ENCODE data around the gene TAGLN.

TAGLN gene

DNA sequence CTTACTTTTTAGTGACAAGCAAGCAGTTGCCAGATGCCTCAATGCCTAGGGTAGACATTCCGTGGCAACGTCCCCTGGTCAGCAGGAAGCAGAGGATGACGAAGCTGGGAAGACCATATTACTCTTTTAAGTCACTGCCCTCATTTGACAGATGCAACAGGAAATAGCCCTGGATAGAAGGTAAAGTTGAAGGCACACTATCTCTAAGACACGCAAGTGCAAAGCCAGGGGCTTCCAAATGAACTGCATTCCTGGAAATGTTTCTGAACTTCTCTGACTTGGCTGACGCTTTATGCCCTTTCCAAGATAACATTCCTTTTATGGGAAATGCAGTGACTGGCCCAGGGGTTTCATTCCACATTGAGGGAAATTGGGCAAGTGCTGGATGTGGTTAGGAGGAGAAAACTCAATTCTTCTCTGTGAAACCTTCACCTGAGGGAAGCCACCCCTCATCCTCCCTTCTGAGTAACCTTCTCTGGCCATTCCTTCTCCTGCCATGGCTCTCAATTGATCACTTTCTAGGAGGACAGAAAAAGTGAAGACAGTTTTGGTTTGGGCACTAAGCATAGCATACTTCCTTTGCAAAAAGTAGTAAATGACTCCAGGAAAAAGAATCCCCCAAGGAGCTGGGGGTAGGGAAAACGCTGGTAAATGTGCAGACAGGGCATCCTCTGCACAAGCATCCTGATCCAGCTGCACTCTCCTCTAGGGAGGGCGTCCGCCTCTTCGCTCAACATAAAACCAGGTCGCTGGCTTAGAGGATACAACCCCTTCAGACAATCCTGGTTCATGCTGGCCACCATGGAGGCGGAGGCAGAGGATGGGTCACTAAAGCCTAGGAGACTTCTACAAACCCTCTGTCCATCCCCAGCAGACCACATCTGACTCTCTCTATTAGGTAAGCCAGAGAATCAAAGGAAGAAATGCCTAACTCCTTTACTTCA lies 18.2 kb downstream of the TAGLN start:
- no peak for DNase-seq

DNA sequence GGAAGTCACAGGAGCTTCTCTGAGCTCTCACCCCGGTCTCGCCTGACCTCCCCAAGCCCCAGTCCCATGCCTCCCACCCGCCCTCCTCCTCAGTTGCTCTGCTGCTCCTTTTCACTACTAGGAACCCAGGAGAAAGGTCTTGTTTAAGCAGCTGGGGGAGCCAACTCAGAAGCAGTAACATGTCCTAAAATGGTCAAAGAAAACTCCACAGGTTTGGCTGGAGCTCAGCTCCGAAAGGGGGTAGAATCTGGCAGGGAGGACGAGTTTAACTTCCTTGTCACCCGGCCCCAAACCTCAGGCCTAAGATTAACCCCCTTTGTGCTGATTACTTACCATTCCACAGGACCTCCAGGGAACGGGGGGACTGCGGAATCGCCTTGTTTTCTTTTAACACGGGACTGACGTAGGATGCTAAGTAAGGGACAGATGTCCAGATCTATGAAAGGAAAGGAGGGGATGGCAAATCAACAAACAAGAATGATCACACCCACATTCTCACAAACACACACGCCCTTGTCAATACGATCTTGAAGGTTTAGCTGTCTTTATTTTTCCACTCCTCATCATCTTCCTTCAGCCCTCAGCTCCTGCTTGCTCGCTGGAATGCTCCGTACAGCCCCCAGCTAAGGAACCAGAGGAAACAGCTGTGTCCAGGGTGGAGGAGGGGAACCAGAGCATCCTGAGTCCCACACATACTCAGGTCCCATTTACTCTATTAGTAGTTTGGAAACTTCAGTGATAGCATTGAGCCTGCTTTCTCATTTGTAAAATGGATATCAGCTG lies 19.2 kb downstream of the TAGLN start:
- no peak for DNase-seq

GRCh38 chr11:117219001-117219400 lies 19.8 kb downstream of the TAGLN start:
- DNase-seq = no peak

DNA sequence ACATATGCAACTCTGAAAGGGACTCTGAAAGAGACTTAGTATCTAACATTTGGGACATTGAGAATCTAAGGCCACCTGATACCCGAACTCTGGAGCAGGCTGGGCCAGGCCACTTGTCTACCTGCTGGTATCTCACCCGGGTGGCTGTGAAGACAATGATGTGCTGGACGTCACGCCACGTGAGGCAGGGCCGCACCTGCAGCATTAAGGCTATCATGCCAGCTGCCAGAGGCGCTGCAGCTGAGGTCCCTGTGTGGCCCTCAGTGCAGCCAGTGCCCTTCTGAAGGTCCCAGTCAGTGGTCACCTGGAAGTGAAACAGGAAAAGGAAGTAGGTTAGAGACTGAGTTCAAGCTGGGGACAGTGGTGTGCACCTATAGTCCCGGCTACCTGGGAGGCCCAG lies 20.3 kb downstream of the TAGLN start:
- DNase-seq = no peak

DNA sequence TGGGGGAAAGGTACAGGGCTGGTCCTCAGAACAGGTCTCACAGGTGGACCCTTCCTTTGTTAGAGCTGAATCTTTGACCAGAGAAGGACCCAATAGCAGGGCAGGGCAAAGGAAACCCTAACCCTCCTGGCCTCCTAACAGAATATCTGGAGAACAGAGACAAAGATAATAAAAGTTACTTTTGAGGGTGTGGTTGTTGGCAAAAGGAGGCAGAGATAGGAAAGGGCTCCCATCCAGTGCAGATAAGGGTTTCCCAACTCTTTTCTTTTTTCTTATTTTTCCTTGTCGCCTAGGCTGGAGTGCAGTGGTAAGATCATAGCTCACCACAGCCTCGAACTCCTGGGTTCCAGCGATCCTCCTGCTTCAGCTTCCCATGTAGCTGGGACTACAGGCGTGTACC lies 20.8 kb downstream of the TAGLN start:
- DNase-seq = no peak

- DNase-seq = no peak
Measured at GRCh38 chr11:117220568-117220967, 21.4 kb downstream of the TAGLN start.

DNA sequence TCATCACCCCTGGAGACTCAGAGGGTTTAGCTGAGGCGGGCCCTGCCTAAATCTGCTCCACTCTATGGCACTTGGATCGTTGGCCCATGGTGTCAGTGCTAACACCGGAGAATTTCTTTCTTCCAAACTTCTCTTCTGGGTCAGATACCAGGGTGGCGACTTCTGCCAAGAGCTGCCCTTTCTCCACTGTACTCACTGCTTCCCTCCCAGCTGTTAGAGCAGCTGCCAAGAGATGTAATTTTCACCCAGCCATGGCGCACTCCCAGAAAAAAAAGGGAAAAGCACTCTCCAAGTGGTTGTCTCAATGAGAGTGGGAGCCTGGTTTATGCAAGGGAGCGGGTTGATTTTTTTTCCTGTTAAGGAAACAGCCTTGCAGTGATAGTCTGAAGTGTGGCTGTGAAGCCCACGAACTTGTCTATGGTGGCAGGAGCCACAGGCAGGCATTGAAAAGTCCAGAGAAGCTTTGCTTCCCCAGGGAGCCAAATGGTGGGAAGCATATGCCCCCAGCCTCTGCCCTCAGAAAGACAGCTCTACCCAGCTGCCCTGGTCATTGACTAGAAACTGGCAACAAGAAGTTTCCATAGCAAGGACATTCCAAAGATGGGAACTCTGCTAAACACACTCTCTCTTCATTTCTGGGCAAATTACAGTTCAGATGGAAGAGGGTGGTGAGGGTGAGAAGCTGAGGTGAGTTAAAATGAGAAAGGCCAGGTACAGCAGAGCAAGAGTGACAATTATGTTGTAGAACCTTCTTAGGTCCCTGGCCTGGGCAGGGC lies 22.0 kb downstream of the TAGLN start:
- no peak for DNase-seq

GRCh38 chr11:117221775-117222517 lies 22.8 kb downstream of the TAGLN start:
- no peak for DNase-seq

GRCh38 chr11:117222991-117223740 lies 24.0 kb downstream of the TAGLN start:
- DNase-seq = no peak

DNA sequence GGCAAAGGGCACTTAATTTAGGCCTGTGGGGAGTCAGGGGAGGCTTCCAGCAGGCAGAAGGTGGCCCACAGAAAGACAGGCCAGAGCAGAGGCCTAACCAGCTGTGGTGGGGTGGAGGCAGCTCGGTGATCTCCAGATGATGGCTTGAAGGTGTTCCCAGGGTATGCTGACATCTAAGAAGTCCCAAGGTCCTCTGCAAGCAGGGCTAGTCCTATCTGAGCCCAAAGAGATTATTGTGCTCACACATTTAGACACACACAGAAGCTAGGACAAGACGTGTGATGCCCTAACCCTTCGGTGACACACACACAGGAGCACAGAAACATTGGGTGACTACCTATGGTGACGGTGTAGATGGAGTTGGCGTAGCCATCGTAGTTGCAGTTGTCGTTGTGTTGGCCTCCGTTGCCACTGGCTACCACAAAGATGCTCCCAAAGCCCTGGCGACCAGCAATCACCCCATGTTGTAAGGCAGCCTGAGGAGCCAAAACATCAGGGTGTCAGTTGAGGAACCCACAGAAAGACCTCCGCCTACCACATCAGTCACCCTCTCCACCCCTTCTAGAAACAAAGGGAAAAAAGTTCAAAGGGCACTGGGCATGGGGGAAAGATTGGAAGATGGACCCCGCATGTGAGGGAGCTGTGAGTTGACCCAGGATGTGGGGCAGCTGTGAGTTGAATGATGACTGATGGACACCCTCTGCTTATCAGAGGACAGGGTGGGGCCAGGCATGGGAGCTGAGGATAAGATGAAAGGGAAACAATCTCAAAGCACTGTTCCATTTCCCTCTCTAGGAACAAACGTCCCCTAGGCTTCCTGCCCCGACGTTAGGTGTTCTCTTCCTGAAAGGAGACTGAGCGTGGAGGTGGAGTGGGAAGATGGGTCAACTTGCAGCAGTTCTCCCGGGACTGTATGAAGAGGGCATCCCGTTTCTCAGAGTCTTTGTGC lies 24.8 kb downstream of the TAGLN start:
- no peak for DNase-seq

DNA sequence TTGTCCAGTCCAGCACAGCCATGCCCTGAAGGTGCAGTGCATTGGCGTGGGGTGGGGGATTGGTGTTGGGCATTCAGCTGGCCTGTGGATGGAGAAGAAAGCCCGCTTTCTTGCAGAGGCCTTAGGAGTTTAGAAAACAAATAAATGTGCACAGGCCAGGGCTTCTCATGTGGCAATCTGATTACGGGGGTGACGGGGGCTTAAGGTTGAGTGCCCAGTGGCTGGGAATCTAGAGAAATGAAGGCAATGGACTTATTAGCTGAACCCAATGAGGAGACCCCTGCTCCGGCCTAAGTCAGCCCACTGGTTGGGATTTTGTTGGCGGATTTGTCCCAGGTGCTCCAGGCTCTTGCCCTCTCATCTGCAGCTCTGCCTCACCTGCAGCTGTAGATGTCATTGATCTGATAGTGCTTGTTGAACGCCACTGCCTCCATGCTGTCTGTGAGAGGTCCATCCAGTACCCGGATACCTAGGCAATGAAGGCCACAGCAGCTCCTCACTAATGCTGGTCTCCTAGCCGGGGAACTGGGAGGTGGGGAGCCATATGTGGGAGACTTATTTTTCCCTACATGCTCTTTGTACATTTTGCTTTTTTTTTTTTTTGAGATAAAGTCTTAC lies 26.5 kb downstream of the TAGLN start:
- no peak for DNase-seq

GRCh38 chr11:117226388-117227385 lies 27.5 kb downstream of the TAGLN start:
- peak; percentile 31 for DNase-seq

DNA sequence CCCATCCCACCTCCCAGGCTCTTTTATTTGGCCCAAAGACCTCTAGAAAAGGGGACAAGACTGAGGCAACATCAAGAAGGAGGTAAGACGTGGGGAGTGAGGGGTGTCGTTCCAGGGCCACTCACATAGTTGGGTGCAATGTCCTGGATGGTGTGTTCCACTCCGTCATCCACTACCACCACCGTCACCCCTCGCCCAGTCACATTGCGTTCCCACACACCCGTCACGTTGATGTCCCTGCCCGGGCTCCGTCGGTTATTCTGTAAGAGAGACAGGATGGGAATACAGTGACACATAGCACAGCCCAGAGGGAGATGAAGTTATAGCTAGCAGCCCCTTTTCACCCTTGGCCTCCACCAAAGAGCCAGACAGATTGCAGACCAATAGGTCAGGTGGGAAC lies 28.9 kb downstream of the TAGLN start:
- DNase-seq = no peak

- no peak for DNase-seq
Measured at GRCh38 chr11:117229411-117229810, 30.2 kb downstream of the TAGLN start.

- no peak for DNase-seq
Measured at GRCh38 chr11:117229931-117230285, 30.7 kb downstream of the TAGLN start.

DNA sequence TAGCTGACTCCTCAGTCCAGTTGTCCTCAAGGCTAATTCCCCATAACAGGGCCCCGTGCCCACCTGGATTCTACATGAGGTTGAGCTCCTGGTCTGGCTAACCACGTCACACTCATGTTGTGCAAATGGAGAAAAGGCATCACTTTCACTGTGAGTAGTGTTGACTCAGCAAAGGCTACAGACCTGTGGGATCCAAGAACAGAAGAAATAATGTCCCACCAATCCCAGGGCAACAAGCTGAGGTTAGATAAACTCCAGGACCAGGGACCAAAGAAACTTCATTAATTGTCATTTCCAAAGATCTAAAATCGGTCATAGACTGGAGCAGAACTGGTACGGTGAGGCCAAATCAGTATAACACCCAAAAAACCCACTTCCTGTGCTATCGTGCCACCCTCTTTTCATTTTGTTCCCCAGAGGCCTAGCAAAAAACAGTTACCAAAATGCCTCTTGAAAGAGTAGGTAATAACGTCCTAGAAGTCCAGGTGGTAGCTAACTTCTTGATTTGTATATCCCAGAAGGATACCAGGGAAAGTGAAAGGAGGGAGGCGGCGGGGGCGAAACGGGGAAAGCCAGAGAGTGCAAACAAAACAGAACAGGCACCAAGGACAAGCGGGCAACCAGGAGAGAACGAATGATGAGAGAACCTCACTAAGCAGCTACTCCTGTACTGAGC lies 31.3 kb downstream of the TAGLN start:
- no peak for DNase-seq

GRCh38 chr11:117230999-117231841 lies 32.0 kb downstream of the TAGLN start:
- no peak for DNase-seq

DNA sequence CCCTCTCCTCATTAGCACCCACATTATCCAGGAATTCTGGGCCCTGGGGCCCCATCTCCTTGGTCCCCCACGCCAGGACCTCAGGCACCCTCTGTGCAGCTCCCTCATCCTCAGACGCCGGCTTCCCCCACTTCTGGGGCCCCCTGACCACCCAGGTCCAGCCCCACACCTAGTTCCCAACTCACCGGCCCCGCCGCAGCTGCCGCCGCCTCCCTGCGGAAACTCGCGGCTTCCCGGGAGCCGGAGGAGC lies 32.6 kb downstream of the TAGLN start, which contains the start of gene PCSK7:
Gene PCSK7, minus strand, starts transcription at position 232 of the 250 bp plus-strand sequence. CDS start 2,229 bp downstream, outside the sequence.
- no peak for DNase-seq

All from NCI-H1417 treated with DMSO at 0.1 percent for 48 hours (cell line).